Mesenchymal stem cell (in vitro differentiated cells and primary cell): ENCODE measurements around the gene CAPN10.

Experiments used
- DNase-seq: peaks from one replicate; pipeline ENCODE4 v3.0.0-alpha.2; 2013
- H2AFZ ChIP-seq: one replicate; pipeline ENCODE4 v1.6.1; 2013; ENCODE audit warnings: low read depth, mild to moderate bottlenecking, control low read depth, inconsistent platforms, low read length, moderate library complexity
- H2AK5ac ChIP-seq: 2 replicates; pipeline ENCODE4 v1.6.1; 2013; ENCODE audit warnings: low read length, moderate library complexity, mild to moderate bottlenecking, inconsistent platforms; ENCODE audit not compliant: severe bottlenecking
- H2BK120ac ChIP-seq: one replicate; pipeline ENCODE4 v1.6.1; 2013; ENCODE audit warnings: low read depth, mild to moderate bottlenecking, inconsistent platforms, low read length, moderate library complexity
- H2BK12ac ChIP-seq, 2 experiments: one replicate each; pipeline ENCODE4 v1.6.1; 2013; ENCODE audit warnings: inconsistent platforms in 2 of 2, low read length in 2 of 2, mild to moderate bottlenecking in 2 of 2, moderate library complexity in 2 of 2, control low read depth in 1 of 2
- H2BK15ac ChIP-seq: one replicate; pipeline ENCODE4 v1.6.1; 2013; ENCODE audit warnings: mild to moderate bottlenecking, low read depth, inconsistent platforms; ENCODE audit not compliant: poor library complexity, severe bottlenecking
- H2BK5ac ChIP-seq: 2 replicates; pipeline ENCODE4 v1.6.1; 2013; ENCODE audit warnings: low read depth, mild to moderate bottlenecking, low read length, control low read depth, inconsistent platforms; ENCODE audit not compliant: poor library complexity, severe bottlenecking
- H3K14ac ChIP-seq, 2 experiments: one replicate each; pipeline ENCODE4 v1.6.1; 2013; ENCODE audit warnings: inconsistent platforms in 2 of 2, low read length in 2 of 2, control low read depth in 1 of 2, mild to moderate bottlenecking in 1 of 2, moderate library complexity in 1 of 2
- H3K18ac ChIP-seq, 2 experiments: one replicate each; pipeline ENCODE4 v1.6.1; 2013; ENCODE audit warnings: inconsistent platforms in 2 of 2, low read length in 2 of 2, control low read depth in 1 of 2, low read depth in 1 of 2, mild to moderate bottlenecking in 1 of 2
- H3K23ac ChIP-seq, 2 experiments: one replicate each; pipeline ENCODE4 v1.6.1; 2013; ENCODE audit warnings: inconsistent platforms in 2 of 2, low read length in 2 of 2, mild to moderate bottlenecking in 2 of 2, moderate library complexity in 2 of 2, control low read depth in 1 of 2
- H3K27ac ChIP-seq: 2 replicates; pipeline ENCODE4 v1.5.1; 2013; ENCODE audit warnings: mild to moderate bottlenecking, moderate library complexity, low read length, control low read depth, inconsistent platforms; ENCODE audit not compliant: poor library complexity, severe bottlenecking
- H3K27me3 ChIP-seq, 2 experiments: 2 replicates each; pipeline versions ENCODE4 v1.6.1 to v1.7.0; 2013; ENCODE audit warnings: low read length in 2 of 2, mild to moderate bottlenecking in 2 of 2, moderate library complexity in 2 of 2, control low read depth in 1 of 2, inconsistent platforms in 1 of 2; ENCODE audit not compliant: control insufficient read depth in 1 of 2, insufficient read depth in 1 of 2
- H3K36me3 ChIP-seq, 2 experiments: 2 replicates each; pipeline versions ENCODE4 v1.6.1 to v1.7.0; 2013; ENCODE audit warnings: low read length in 2 of 2, control low read depth in 1 of 2, inconsistent platforms in 1 of 2, low read depth in 1 of 2, mild to moderate bottlenecking in 1 of 2; ENCODE audit not compliant: insufficient read depth in 2 of 2, control insufficient read depth in 1 of 2
- H3K4ac ChIP-seq, 2 experiments: one replicate each; pipeline ENCODE4 v1.6.1; 2013; ENCODE audit warnings: inconsistent platforms in 2 of 2, low read length in 2 of 2, mild to moderate bottlenecking in 2 of 2, moderate library complexity in 2 of 2, control low read depth in 1 of 2, low read depth in 1 of 2
- H3K4me1 ChIP-seq: 2 replicates; pipeline ENCODE4 v1.6.1; 2013; ENCODE audit warnings: low read depth, low read length, control low read depth; ENCODE audit not compliant: control insufficient read depth, insufficient read depth
- H3K4me2 ChIP-seq: 2 replicates; pipeline ENCODE4 v1.6.1; 2013; ENCODE audit warnings: low read length, mild to moderate bottlenecking, inconsistent platforms; ENCODE audit not compliant: poor library complexity, severe bottlenecking
- H3K4me3 ChIP-seq, 2 experiments: 2 replicates each; pipeline versions ENCODE4 v1.5.1 to v1.7.0; 2013; ENCODE audit warnings: low read length in 2 of 2, mild to moderate bottlenecking in 2 of 2, control low read depth in 1 of 2, low read depth in 1 of 2; ENCODE audit not compliant: insufficient read depth in 1 of 2
- H3K79me1 ChIP-seq: replicated peaks from 2 replicates; pipeline ENCODE4 v1.6.1; 2013; ENCODE audit warnings: mild to moderate bottlenecking, control low read depth, low read length, inconsistent platforms; ENCODE audit not compliant: poor library complexity, severe bottlenecking
- H3K9ac ChIP-seq: 2 replicates; pipeline ENCODE4 v1.7.0; 2013; ENCODE audit warnings: mild to moderate bottlenecking, low read length, moderate library complexity
- H3K9me3 ChIP-seq: 2 replicates; pipeline ENCODE4 v1.7.0; 2013; ENCODE audit warnings: mild to moderate bottlenecking, low read length; ENCODE audit not compliant: control insufficient read depth
- H4K8ac ChIP-seq: one replicate; pipeline ENCODE4 v1.6.1; 2013; ENCODE audit warnings: inconsistent platforms, mild to moderate bottlenecking, low read length, moderate library complexity
- H4K91ac ChIP-seq: one replicate; pipeline ENCODE4 v1.6.1; 2013; ENCODE audit warnings: mild to moderate bottlenecking, low read length, inconsistent platforms
- WGBS: methylation state at CpG from one replicate; pipeline ENCODE4 v1.1.7; 2013; ENCODE audit warnings: mixed read lengths; 5-methylcytosine and 5-hydroxymethylcytosine counted together

Gene CAPN10

DNA sequence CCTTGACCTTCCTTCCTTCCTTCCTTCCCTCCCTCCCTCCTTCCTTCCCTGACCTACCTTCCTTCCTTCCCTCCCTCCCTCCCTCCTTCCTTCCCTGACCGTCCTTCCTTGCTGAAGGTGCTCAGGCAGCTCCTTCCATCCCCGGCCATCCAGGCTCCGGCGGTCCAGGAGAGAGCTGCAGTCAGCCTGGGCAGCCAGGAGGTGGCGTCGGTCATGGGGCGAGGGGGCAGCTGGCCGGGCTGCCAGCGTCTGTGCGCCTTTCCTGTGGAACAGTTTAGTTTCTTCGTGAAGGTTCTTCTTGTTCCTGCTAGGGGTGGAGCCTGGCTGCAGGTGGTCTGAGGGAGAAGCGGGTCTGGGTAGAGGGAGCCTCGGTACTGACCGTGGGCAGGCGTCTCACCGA is 54.4 kb downstream of the CAPN10 start:
- Histone ChIP-seq H3K27me3 (peaks cover 5 to 66% of the 10 kb centered on the region in 2 experiments), H3K23ac (no peak overlapping the region), H2AK5ac (no peak overlapping the region), H3K9ac (no peak overlapping the region), H2BK120ac (no peak overlapping the region), H2BK5ac (no peak overlapping the region), H2BK12ac (no peak overlapping the region), H3K4me2 (no peak overlapping the region), H3K4me3 (no peak overlapping the region), H3K79me1 (no peaks in the 10 kb centered on the region), H3K27ac (no peak overlapping the region), H3K4me1 (peaks cover 2% of the 10 kb centered on the region), H3K14ac (no peak overlapping the region), H4K91ac (no peak overlapping the region), H3K18ac (no peak overlapping the region), H3K9me3 (no peaks in the 10 kb centered on the region), H2BK15ac (no peak overlapping the region), H4K8ac (no peak overlapping the region), H3K36me3 (no peaks in the 10 kb centered on the region), H3K4ac (no peak overlapping the region), H2AFZ (no peak overlapping the region)
- DNase-seq = no peak
- 47% methylated on average over 6 of the region's 16 CpGs for WGBS

DNA sequence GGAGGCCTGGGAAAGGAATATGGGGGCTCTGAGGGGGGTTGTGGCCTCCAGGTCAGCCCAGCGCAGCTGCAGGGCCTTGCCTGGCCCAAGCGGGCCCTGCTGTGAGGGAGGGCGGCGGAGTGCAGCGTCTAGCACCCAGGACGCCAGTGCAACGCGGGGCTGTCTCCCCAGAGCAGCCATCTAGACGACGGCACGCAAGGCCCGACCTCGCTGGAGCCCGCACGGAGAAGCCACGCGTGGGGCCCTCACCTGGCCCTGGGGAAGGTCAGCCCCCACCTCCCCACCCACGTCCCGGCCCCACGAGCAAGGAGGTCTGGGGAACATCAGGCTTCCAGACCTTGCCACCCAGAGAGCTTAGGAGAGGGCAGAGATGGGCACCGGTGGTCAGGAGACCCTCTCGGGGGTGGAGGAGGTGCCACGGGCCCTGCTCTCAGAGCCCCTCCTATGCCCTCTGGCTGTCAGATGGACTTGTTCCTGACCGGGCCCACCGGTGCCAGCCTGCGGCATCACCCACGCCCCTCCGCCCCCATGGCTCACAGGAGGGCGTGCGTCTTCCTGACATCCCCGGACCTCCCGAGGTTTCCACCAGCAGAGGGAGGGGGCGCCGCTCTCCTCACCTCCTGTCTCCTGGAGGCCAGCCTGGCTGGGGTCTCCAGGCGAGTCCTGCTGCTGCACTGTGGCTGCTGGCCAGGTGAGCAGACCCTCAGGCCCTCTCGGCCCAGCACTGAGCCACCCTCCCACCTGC is 55.7 kb downstream of the CAPN10 start:
- no peak overlapping the region for H2BK12ac ChIP-seq
- no peak overlapping the region for H2AFZ ChIP-seq
- no peak overlapping the region for H3K18ac ChIP-seq
- H3K27ac ChIP-seq = no peak overlapping the region
- no peak overlapping the region for H3K4ac ChIP-seq
- H3K9ac ChIP-seq = no peak overlapping the region
- no peak overlapping the region for H3K4me3 ChIP-seq
- WGBS = 90% methylated on average over 36 of the region's 36 CpGs
- H3K23ac ChIP-seq = no peak overlapping the region
- peaks cover 2% of the 10 kb centered on the region for H3K4me1 ChIP-seq
- H2BK5ac ChIP-seq = no peak overlapping the region
- no peak overlapping the region for H3K14ac ChIP-seq
- no peaks in the 10 kb centered on the region for H3K36me3 ChIP-seq
- no peak overlapping the region for H4K91ac ChIP-seq
- H3K79me1 ChIP-seq = no peaks in the 10 kb centered on the region
- H3K4me2 ChIP-seq = no peak overlapping the region
- H2BK120ac ChIP-seq = no peak overlapping the region
- H4K8ac ChIP-seq = no peak overlapping the region
- no peak overlapping the region for H2BK15ac ChIP-seq
- no peak for DNase-seq
- H3K9me3 ChIP-seq = no peaks in the 10 kb centered on the region
- no peak overlapping the region for H2AK5ac ChIP-seq
- H3K27me3 ChIP-seq = peaks cover 5 to 70% of the 10 kb centered on the region in 2 experiments

GRCh38 chr2:240642806-240643092 is 56.2 kb downstream of the CAPN10 start:
- H3K23ac ChIP-seq = no peak overlapping the region
- no peak for DNase-seq
- no peak overlapping the region for H2BK12ac ChIP-seq
- H2AFZ ChIP-seq = no peak overlapping the region
- no peaks in the 10 kb centered on the region for H3K79me1 ChIP-seq
- peaks cover 10 to 70% of the 10 kb centered on the region in 2 experiments for H3K27me3 ChIP-seq
- no peak overlapping the region for H3K4me2 ChIP-seq
- H2AK5ac ChIP-seq = no peak overlapping the region
- H3K4me3 ChIP-seq = no peak overlapping the region
- H2BK5ac ChIP-seq = no peak overlapping the region
- no peak overlapping the region for H3K27ac ChIP-seq
- no peak overlapping the region for H4K91ac ChIP-seq
- H3K4me1 ChIP-seq = peaks cover 2% of the 10 kb centered on the region
- 86% methylated on average over 11 of the region's 11 CpGs for WGBS
- H3K9me3 ChIP-seq = no peaks in the 10 kb centered on the region
- H3K18ac ChIP-seq = no peak overlapping the region
- H3K36me3 ChIP-seq = no peaks in the 10 kb centered on the region
- no peak overlapping the region for H2BK120ac ChIP-seq
- no peak overlapping the region for H3K9ac ChIP-seq
- no peak overlapping the region for H2BK15ac ChIP-seq
- no peak overlapping the region for H3K14ac ChIP-seq
- H3K4ac ChIP-seq = no peak overlapping the region
- no peak overlapping the region for H4K8ac ChIP-seq

GRCh38 chr2:240643093-240643810 is 56.7 kb downstream of the CAPN10 start:
- H3K4ac ChIP-seq = no peak overlapping the region
- H3K4me1 ChIP-seq = peaks cover 2% of the 10 kb centered on the region

More at GRCh38 chr2:240643093-240643810, 56.7 kb downstream of the CAPN10 start:
- Histone ChIP-seq H2BK120ac (no peak overlapping the region), H3K14ac (no peak overlapping the region), H4K91ac (no peak overlapping the region), H3K79me1 (no peaks in the 10 kb centered on the region), H3K4me2 (no peak overlapping the region), H2AFZ (no peak overlapping the region), H3K27me3 (peaks cover 15 to 70% of the 10 kb centered on the region in 2 experiments), H2BK15ac (no peak overlapping the region), H3K9me3 (no peaks in the 10 kb centered on the region), H2BK5ac (no peak overlapping the region), H3K27ac (no peak overlapping the region), H3K18ac (no peak overlapping the region), H2BK12ac (no peak overlapping the region), H3K23ac (no peak overlapping the region), H3K4me3 (no peak overlapping the region), H3K9ac (no peak overlapping the region), H4K8ac (no peak overlapping the region), H3K36me3 (no peaks in the 10 kb centered on the region), H2AK5ac (no peak overlapping the region)
- 78% methylated on average over 13 of the region's 13 CpGs for WGBS
- DNase-seq = no peak
